GM12878 (cell line): ENCODE results near the gene SLC25A46. TPM values are rescaled to one million over a fixed set of nuclear protein-coding genes. Genes with fewer than 3 reads are reported as not detected.

Source experiments
- ATAC-seq: fragments of 200-7000 bp; cut with Tn5 transposase; 3 replicates; pipeline ENCODE4 v1.9.1; 2020; ENCODE audit warnings: mild to moderate bottlenecking, moderate library complexity
- BruUV-seq: library from RNA; stranded (reverse); fragments of 400-500 nt; replicated peaks from 2 replicates; lab custom pipeline; 2021; lab: Mats Ljungman, UMichigan
- CTCF ChIA-PET: fragments of 300-600 bp; sonication (Branson Sonifier 250); formaldehyde crosslinking; extraction: SDS; loops from one replicate; lab custom pipeline; 2021; ENCODE audit warnings: inconsistent platforms; lab: Yijun Ruan, JAX
- POLR2A ChIA-PET: fragments of 350-600 bp; formaldehyde crosslinking; extraction: SDS; loops from one replicate; lab custom pipeline; 2021; ENCODE audit warnings: inconsistent platforms; lab: Charles Lee
- RAD21 ChIA-PET: fragments of 300-600 bp; sonication (Branson Sonifier 250); formaldehyde crosslinking; loops from one replicate; lab custom pipeline; 2023; ENCODE audit warnings: antibody characterized with exemption; ENCODE audit not compliant: unreplicated experiment; lab: Charles Lee
- SMC1A ChIA-PET: fragments of 300-600 bp; sonication (Branson Sonifier 250); formaldehyde crosslinking; loops from one replicate; lab custom pipeline; 2023; ENCODE audit not compliant: unreplicated experiment, uncharacterized antibody; lab: Charles Lee
- DNase-seq: peaks from one replicate; pipeline ENCODE4 v3.0.0-alpha.2; 2011; ENCODE audit warnings: low read depth, low spot score
- FAIRE-seq: peaks from 3 replicates; lab custom pipeline; 2011; peaks lifted over from hg19 to GRCh38; lab: Jason Lieb, UNC
- H2AFZ ChIP-seq: 2 replicates; pipeline ENCODE4 v1.6.0; 2011; ENCODE audit warnings: low read depth, low read length, control low read depth; ENCODE audit not compliant: control insufficient read depth
- H3K27ac ChIP-seq: 2 replicates; pipeline ENCODE4 v1.5.1; 2011; ENCODE audit warnings: control low read depth; ENCODE audit not compliant: control insufficient read depth, insufficient read depth
- H3K27me3 ChIP-seq, 2 experiments: replicated peaks in 1 of 2; 2 replicates each; pipeline versions ENCODE4 v1.6.0 to v1.6.1; 2011; ENCODE audit warnings: low read length in 1 of 2; ENCODE audit not compliant: control insufficient read depth in 2 of 2, insufficient read depth in 2 of 2
- H3K36me3 ChIP-seq, 2 experiments: 2 replicates each; pipeline ENCODE4 v1.5.1; 2011; ENCODE audit warnings: low read length in 1 of 2; ENCODE audit not compliant: control insufficient read depth in 2 of 2, insufficient read depth in 2 of 2
- H3K4me1 ChIP-seq: 2 replicates; pipeline ENCODE4 v1.6.1; 2011; ENCODE audit warnings: mild to moderate bottlenecking, low read length, moderate library complexity, mixed read lengths; ENCODE audit not compliant: control insufficient read depth, insufficient read depth
- H3K4me2 ChIP-seq: 2 replicates; pipeline ENCODE4 v1.6.0; 2011; ENCODE audit warnings: control low read depth; ENCODE audit not compliant: control insufficient read depth, insufficient read depth
- H3K4me3 ChIP-seq: fragments of 200-600 bp; sonication (generic); 2 replicates; pipeline ENCODE4 v1.5.1; 2016
- H3K79me2 ChIP-seq: 2 replicates; pipeline ENCODE4 v1.6.0; 2011; ENCODE audit warnings: low read length; ENCODE audit not compliant: control insufficient read depth, insufficient read depth
- H3K9ac ChIP-seq: 2 replicates; pipeline ENCODE4 v1.8.0; 2011; ENCODE audit warnings: low read length, control low read depth, mixed read lengths; ENCODE audit not compliant: control insufficient read depth, insufficient read depth
- H3K9me3 ChIP-seq: replicated peaks from 3 replicates; pipeline ENCODE4 v1.5.1; 2011; ENCODE audit warnings: mild to moderate bottlenecking, low read length; ENCODE audit not compliant: control insufficient read depth, insufficient read depth
- H4K20me1 ChIP-seq: 2 replicates; pipeline ENCODE4 v1.6.0; 2011; ENCODE audit not compliant: control insufficient read depth, insufficient read depth
- ETV6 ChIP-seq, 2 experiments: fragments of 450-650 bp in 1 of 2; IDR thresholded peaks in 1 of 2; conservative IDR thresholded peaks in 1 of 2; 2 replicates each; pipeline ENCODE4 v1.6.1; 2014; ENCODE audit warnings: antibody characterized with exemption in 1 of 2, borderline replicate concordance in 1 of 2, low read depth in 1 of 2, mild to moderate bottlenecking in 1 of 2, moderate library complexity in 1 of 2
- FOXK2 ChIP-seq: fragments of 450-650 bp; IDR thresholded peaks from 2 replicates; pipeline ENCODE4 v1.6.1; 2017; ENCODE audit warnings: mild to moderate bottlenecking, moderate library complexity
- HDAC2 ChIP-seq: fragments of 200-600 bp; sonication (generic); IDR thresholded peaks from 2 replicates; pipeline ENCODE4 v1.6.1; 2017
- IKZF2 ChIP-seq, 2 experiments: fragments of 450-650 bp; IDR thresholded peaks; 2 replicates each; pipeline ENCODE4 v1.6.1; 2017; ENCODE audit warnings: mild to moderate bottlenecking in 2 of 2, moderate library complexity in 2 of 2
- MAX ChIP-seq: IDR thresholded peaks from 2 replicates; pipeline ENCODE4 v1.6.1; 2012; ENCODE audit warnings: low read depth, low read length, improper control_type of control experiment
- NFYB ChIP-seq: IDR thresholded peaks from 2 replicates; pipeline ENCODE4 v1.6.1; 2011; ENCODE audit warnings: low read depth, mild to moderate bottlenecking, low read length, improper control_type of control experiment, moderate library complexity; ENCODE audit not compliant: insufficient read depth
- ZNF217 ChIP-seq: fragments of 450-650 bp; IDR thresholded peaks from 2 replicates; pipeline ENCODE4 v1.6.1; 2017; ENCODE audit warnings: antibody characterized with exemption, mild to moderate bottlenecking
- WGBS: methylation state at CpG from one replicate; pipeline ENCODE4 v1.1.6; 2016; ENCODE audit warnings: low lambda C conversion rate; ENCODE audit not compliant: insufficient replicate concordance, insufficient coverage; ENCODE audit errors: missing lambda C conversion rate; 5-methylcytosine and 5-hydroxymethylcytosine counted together
- in situ Hi-C: fragments of 300-500 bp; cut with MboI; formaldehyde crosslinking; loops from 9 replicates; pipeline ENCODE4 v1.14.3; 2018; ENCODE audit warnings: mixed read lengths
- intact Hi-C: fragments of 100-400 bp; cut with micrococcal nuclease; formaldehyde crosslinking; loops from one replicate; pipeline ENCODE4 v1.14.2; 2022; ENCODE audit not compliant: unreplicated experiment
- polyA plus RNA-seq, 11 experiments: library from polyadenylated mRNA; depleted of rRNA in 4 of 11; unstranded in 6 of 11; stranded (reverse) in 5 of 11; fragments of >200 nt; fragmentation: Nextera tagmentation in 4 of 11; fragmentation: Illumina TruSeq in 1 of 11; extraction: Ambion mirVana in 4 of 11; extraction: Trizol in 1 of 11; gene quantifications; 1 replicate in 1 of 11; 2 replicates in 10 of 11; pipeline versions ENCODE4 v1.2.1 to v1.2.3, GENCODE V29; 2011 to 2016; ENCODE audit warnings: inconsistent platforms in 2 of 11, missing spikeins in 2 of 11, low read depth in 1 of 11
- total RNA-seq, 4 experiments: library from RNA; depleted of rRNA in 3 of 4; stranded (reverse); fragments of >200 nt in 3 of 4; fragmentation: Illumina TruSeq in 1 of 4; extraction: Trizol in 1 of 4; gene quantifications; 2 replicates each; pipeline versions ENCODE4 v1.2.1 to v1.2.3, GENCODE V29; 2013 to 2021
- TF ChIP-seq, protein P1 (sequence below): fragments of 450-650 bp; formaldehyde crosslinking; IDR thresholded peaks from 2 replicates; pipeline ENCODE4 v1.4.0; 2022; ENCODE audit warnings: mild to moderate bottlenecking, moderate library complexity

SLC25A46 gene
- total and polyA plus RNA-seq, 10 of the 15 experiments (the other 5 are each of a cell fraction or from before 2014, with no cell fraction given), result 18.0 to 89.6 (median 68.2) TPM

- no peaks in the 10 kb centered on the region for H3K36me3 ChIP-seq
- TF ChIP-seq HDAC2 (no peak), IKZF2 (IDR thresholded peaks at IDR 0.05) (no peak), ETV6 (conservative IDR thresholded peaks at IDR 0.05 in 1 of 2, IDR thresholded peaks at IDR 0.05 in 1 of 2; ENCODE audit: borderline replicate concordance in 1 of 2, low read depth in 1 of 2) (no peak), ZNF217 (no peak), FOXK2 (no peak), NFYB (no peak), MAX (no peak)
- TF ChIP-seq, protein P1, sequence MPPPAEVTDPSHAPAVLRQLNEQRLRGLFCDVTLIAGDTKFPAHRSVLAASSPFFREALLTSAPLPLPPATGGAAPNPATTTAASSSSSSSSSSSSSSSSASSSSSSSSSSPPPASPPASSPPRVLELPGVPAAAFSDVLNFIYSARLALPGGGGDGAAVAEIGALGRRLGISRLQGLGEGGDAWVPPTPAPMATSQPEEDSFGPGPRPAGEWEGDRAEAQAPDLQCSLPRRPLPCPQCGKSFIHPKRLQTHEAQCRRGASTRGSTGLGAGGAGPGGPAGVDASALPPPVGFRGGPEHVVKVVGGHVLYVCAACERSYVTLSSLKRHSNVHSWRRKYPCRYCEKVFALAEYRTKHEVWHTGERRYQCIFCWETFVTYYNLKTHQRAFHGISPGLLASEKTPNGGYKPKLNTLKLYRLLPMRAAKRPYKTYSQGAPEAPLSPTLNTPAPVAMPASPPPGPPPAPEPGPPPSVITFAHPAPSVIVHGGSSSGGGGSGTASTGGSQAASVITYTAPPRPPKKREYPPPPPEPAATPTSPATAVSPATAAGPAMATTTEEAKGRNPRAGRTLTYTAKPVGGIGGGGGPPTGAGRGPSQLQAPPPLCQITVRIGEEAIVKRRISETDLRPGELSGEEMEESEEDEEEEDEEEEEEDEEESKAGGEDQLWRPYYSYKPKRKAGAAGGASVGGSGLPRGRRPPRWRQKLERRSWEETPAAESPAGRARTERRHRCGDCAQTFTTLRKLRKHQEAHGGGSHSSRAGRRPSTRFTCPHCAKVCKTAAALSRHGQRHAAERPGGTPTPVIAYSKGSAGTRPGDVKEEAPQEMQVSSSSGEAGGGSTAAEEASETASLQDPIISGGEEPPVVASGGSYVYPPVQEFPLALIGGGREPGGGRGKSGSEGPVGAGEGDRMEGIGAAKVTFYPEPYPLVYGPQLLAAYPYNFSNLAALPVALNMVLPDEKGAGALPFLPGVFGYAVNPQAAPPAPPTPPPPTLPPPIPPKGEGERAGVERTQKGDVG (CRISPR knock-in tag), result no peak
- intact Hi-C loops, result no loop called here
- no peaks in the 10 kb centered on the region; the same call in 2 of the 3 replicates for H3K9me3 ChIP-seq
- BruUV-seq, result no TSS peak
- no peak for ATAC-seq
- ChIA-PET POLR2A (no interaction called here), RAD21 (interaction anchor here (1.4 kb wide), 1 partner anchor 13 kb away, joined by 4 read pairs; no protein-coding TSS in a partner anchor), CTCF (interaction anchor here (0.7 to 1.2 kb wide), 2 partner anchors 11 to 229 kb away, joined by 3 to 4 read pairs; no protein-coding TSS in a partner anchor), SMC1A (interaction anchor here (1.5 kb wide), 1 partner anchor 13 kb away, joined by 4 read pairs; no protein-coding TSS in a partner anchor)
- no peak overlapping the region for H3K4me2 ChIP-seq
- H4K20me1 ChIP-seq, result no peaks in the 10 kb centered on the region
- whole genome bisulfite sequencing, result 66% methylated on average over 5 of the region's 5 CpGs
- H2AFZ ChIP-seq, result no peak overlapping the region
- no peaks in the 10 kb centered on the region for H3K79me2 ChIP-seq
- in situ Hi-C loops, result no loop called here
- H3K4me3 ChIP-seq, result no peak overlapping the region
- FAIRE-seq, result no peak
- H3K9ac ChIP-seq, result no peak overlapping the region
- H3K27ac ChIP-seq, result no peak overlapping the region
- H3K27me3 ChIP-seq, result no peaks in the 10 kb centered on the region
- DNase-seq, result no peak
- H3K4me1 ChIP-seq, result no peaks in the 10 kb centered on the region
Measured at GRCh38 chr5:110769000-110769681, 30.3 kb downstream of the SLC25A46 start.
